Measurements from ENCODE around the gene SPRR3. TPM values are rescaled to one million over a fixed set of nuclear protein-coding genes. Genes with fewer than 3 reads are reported as not detected.

SPRR3 gene
- total and polyA plus RNA-seq, 2 experiments from 2014 or later = not detected

- TF ChIP-seq REST (IDR thresholded peaks at IDR 0.05; ENCODE audit: unreplicated experiment) = no peak
Measured at GRCh38 chr1:152959273-152959672, 42.3 kb upstream of the SPRR3 start (continued).

GRCh38 chr1:152959801-152960451, 41.6 kb upstream of the SPRR3 start:
- Histone ChIP-seq H3K36me3 (ENCODE audit: insufficient read depth) (no peaks in the 10 kb centered on the region), H3K9me2 (ENCODE audit: insufficient read depth) (peaks cover 11% of the 10 kb centered on the region), H3K79me2 (replicated peaks; ENCODE audit: insufficient read depth) (no peaks in the 10 kb centered on the region), H4K20me1 (replicated peaks; ENCODE audit: insufficient read depth) (no peaks in the 10 kb centered on the region), H3K4me1 (ENCODE audit: insufficient read depth) (no peaks in the 10 kb centered on the region), H3K4me3 (no peak overlapping the region), H3K4me2 (no peak overlapping the region), H2AFZ (peak overlapping the region; percentile 72; the same call in 1 of the 2 replicates), H3K27ac (ENCODE audit: low read depth) (no peak overlapping the region), H3K27me3 (ENCODE audit: insufficient read depth) (no peaks in the 10 kb centered on the region), H3F3A (replicated peaks; ENCODE audit: low read depth) (no peaks in the 10 kb centered on the region)
- H3K36me3 Mint-ChIP-seq (ENCODE audit: low read depth) = no peaks in the 10 kb centered on the region; the same call in 2 of the 3 replicates
- 0 out of 3 replicates have a peak, but pooled peaks cover 4% of the 10 kb centered on the region for H3K9me3 Mint-ChIP-seq
- no peaks in the 10 kb centered on the region for H3K4me1 Mint-ChIP-seq
- no peak for ATAC-seq
- no peaks in the 10 kb centered on the region for H3K27me3 Mint-ChIP-seq (ENCODE audit: insufficient read depth, low read depth, poor library complexity)
- H3K4me3 Mint-ChIP-seq = no peak overlapping the region
- H3K27ac Mint-ChIP-seq = no peak overlapping the region
- DNase-seq (ENCODE audit: low spot score) = no peak
- TF ChIP-seq EZH2phosphoT487 (IDR thresholded peaks at IDR 0.05; ENCODE audit: unreplicated experiment) = no peak
- no peak for TF ChIP-seq STAT1 (IDR thresholded peaks at IDR 0.05; ENCODE audit: unreplicated experiment)
- no peak for TF ChIP-seq EZH2 (IDR thresholded peaks at IDR 0.05; ENCODE audit: low read depth, unreplicated experiment)
- TF ChIP-seq, protein P1, sequence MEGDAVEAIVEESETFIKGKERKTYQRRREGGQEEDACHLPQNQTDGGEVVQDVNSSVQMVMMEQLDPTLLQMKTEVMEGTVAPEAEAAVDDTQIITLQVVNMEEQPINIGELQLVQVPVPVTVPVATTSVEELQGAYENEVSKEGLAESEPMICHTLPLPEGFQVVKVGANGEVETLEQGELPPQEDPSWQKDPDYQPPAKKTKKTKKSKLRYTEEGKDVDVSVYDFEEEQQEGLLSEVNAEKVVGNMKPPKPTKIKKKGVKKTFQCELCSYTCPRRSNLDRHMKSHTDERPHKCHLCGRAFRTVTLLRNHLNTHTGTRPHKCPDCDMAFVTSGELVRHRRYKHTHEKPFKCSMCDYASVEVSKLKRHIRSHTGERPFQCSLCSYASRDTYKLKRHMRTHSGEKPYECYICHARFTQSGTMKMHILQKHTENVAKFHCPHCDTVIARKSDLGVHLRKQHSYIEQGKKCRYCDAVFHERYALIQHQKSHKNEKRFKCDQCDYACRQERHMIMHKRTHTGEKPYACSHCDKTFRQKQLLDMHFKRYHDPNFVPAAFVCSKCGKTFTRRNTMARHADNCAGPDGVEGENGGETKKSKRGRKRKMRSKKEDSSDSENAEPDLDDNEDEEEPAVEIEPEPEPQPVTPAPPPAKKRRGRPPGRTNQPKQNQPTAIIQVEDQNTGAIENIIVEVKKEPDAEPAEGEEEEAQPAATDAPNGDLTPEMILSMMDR (conservative IDR thresholded peaks at IDR 0.05; ENCODE audit: low read depth in 2 of 2) = no peak
- no peak for TF ChIP-seq ZNF331 (CRISPR knock-in tag; IDR thresholded peaks at IDR 0.05; ENCODE audit: low read depth)
- no peak for TF ChIP-seq ZNF462 (CRISPR knock-in tag; IDR thresholded peaks at IDR 0.05)
- TF ChIP-seq, protein P2, sequence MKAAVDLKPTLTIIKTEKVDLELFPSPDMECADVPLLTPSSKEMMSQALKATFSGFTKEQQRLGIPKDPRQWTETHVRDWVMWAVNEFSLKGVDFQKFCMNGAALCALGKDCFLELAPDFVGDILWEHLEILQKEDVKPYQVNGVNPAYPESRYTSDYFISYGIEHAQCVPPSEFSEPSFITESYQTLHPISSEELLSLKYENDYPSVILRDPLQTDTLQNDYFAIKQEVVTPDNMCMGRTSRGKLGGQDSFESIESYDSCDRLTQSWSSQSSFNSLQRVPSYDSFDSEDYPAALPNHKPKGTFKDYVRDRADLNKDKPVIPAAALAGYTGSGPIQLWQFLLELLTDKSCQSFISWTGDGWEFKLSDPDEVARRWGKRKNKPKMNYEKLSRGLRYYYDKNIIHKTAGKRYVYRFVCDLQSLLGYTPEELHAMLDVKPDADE (IDR thresholded peaks at IDR 0.05) = no peak
- no peak for TF ChIP-seq ZNF114 (CRISPR knock-in tag; IDR thresholded peaks at IDR 0.05)
- no peak for TF ChIP-seq CREB1 (CRISPR knock-in tag; IDR thresholded peaks at IDR 0.05; ENCODE audit: low read depth)
- TF ChIP-seq JUNB (IDR thresholded peaks at IDR 0.05; ENCODE audit: unreplicated experiment) = no peak
- TF ChIP-seq POLR2AphosphoS5 (IDR thresholded peaks at IDR 0.05; ENCODE audit: low read depth) = no peak
- no peak for TF ChIP-seq NANOG (IDR thresholded peaks at IDR 0.05; ENCODE audit: borderline replicate concordance)
